HepG2 (cell line): ENCODE data around the gene MFSD6.

Source experiments
- IRX3 ChIP-seq: sonication (generic); formaldehyde crosslinking; IDR thresholded peaks from 2 replicates; pipeline ENCODE4 v1.8.1; 2023; ENCODE audit warnings: mild to moderate bottlenecking, low read depth, missing genetic modification reagents, borderline replicate concordance
- RBFOX2 ChIP-seq: fragments of 200-400 bp; formaldehyde crosslinking; IDR thresholded peaks from 2 replicates; pipeline ENCODE4 v1.6.1; 2017; ENCODE audit warnings: low read depth, mild to moderate bottlenecking, low read length
- TCF7L2 ChIP-seq: IDR thresholded peaks from 2 replicates; pipeline ENCODE4 v1.6.1; 2011; ENCODE audit warnings: mild to moderate bottlenecking, low read depth, low read length, moderate library complexity
- TF ChIP-seq, protein P1 (sequence below): sonication (generic); formaldehyde crosslinking; IDR thresholded peaks from 2 replicates; pipeline ENCODE4 v1.5.0; 2020; ENCODE audit warnings: mild to moderate bottlenecking, missing genetic modification reagents, moderate library complexity

DNA sequence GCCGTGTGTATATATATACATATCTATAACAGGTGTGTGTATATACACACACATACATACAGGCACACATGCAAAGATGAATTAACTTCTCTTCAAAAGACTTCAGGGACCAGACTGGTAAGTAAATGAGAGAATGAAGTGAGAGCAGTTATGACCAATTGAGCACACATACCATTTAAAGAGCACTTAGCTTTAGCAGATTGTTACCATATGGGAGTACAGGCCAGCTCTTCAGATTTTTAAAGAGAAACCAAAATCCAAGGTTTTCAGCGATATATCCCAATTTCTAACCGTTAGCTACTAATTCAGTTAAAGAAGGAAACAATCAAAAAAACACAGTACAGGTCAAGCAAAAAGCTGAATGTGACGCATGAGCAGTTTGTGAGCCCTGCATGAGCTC lies 41.1 kb upstream of the MFSD6 start:
- no peak for TF ChIP-seq RBFOX2
- TF ChIP-seq, protein P1, sequence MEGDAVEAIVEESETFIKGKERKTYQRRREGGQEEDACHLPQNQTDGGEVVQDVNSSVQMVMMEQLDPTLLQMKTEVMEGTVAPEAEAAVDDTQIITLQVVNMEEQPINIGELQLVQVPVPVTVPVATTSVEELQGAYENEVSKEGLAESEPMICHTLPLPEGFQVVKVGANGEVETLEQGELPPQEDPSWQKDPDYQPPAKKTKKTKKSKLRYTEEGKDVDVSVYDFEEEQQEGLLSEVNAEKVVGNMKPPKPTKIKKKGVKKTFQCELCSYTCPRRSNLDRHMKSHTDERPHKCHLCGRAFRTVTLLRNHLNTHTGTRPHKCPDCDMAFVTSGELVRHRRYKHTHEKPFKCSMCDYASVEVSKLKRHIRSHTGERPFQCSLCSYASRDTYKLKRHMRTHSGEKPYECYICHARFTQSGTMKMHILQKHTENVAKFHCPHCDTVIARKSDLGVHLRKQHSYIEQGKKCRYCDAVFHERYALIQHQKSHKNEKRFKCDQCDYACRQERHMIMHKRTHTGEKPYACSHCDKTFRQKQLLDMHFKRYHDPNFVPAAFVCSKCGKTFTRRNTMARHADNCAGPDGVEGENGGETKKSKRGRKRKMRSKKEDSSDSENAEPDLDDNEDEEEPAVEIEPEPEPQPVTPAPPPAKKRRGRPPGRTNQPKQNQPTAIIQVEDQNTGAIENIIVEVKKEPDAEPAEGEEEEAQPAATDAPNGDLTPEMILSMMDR (CRISPR knock-in tag): no peak
- no peak for TF ChIP-seq IRX3 (CRISPR knock-in tag)
- no peak for TF ChIP-seq TCF7L2
